ENCODE measurements around the gene PABPC3.

PABPC3 gene

GRCh38 chr13:25095851-25096453 is at the start of gene PABPC3:
PABPC3 (plus strand) TSS chr13:25096136; CDS start chr13:25096199, 63 bp downstream.
- TF ChIP-seq CTCF (IDR thresholded peaks at IDR 0.05) = no peak
- H3K27ac ChIP-seq = no peak within 1 kb of the TSS
- intact Hi-C loops (cut with DNase I; ENCODE audit: low total_unique reads) = no loop called here
- H3K4me1 ChIP-seq = no peaks in the 10 kb centered on the region
- H3K4me3 ChIP-seq = no peak within 1 kb of the TSS
- no peaks in the 10 kb centered on the region for H3K36me3 ChIP-seq
- DNase-seq = no peak
- peaks cover 0 to 5% (median 0%) of the 10 kb centered on the region in 3 donors for H3K9me3 ChIP-seq
- H3K27me3 ChIP-seq = peaks cover 0 to 11% of the 10 kb centered on the region in 2 donors

- intact Hi-C loops (cut with DNase I; ENCODE audit: low total_unique reads) = no loop called here
- Histone ChIP-seq H3K4me1 (peaks cover 0 to 10% (median 8%) of the 10 kb centered on the region in 4 donors), H3K36me3 (no peaks in the 10 kb centered on the region), H3K27me3 (peaks cover 0 to 47% of the 10 kb centered on the region in 2 donors), H3K9me3 (peaks cover 0 to 5% (median 0%) of the 10 kb centered on the region in 3 donors), H3K4me3 (peak overlapping the region; percentile 32 to 49), H3K27ac (no peak overlapping the region)
- TF ChIP-seq CTCF (IDR thresholded peaks at IDR 0.05) = no peak
- no peak for DNase-seq
Measured at GRCh38 chr13:25046274-25046984, 49.5 kb upstream of the PABPC3 start.

GRCh38 chr13:25046985-25047511 is 48.9 kb upstream of the PABPC3 start:
- DNase-seq = no peak
- Histone ChIP-seq H3K27ac (no peak overlapping the region), H3K36me3 (no peaks in the 10 kb centered on the region), H3K4me1 (peaks cover 0 to 10% (median 8%) of the 10 kb centered on the region in 4 donors), H3K9me3 (peaks cover 0 to 5% (median 0%) of the 10 kb centered on the region in 3 donors), H3K4me3 (peak overlapping the region; percentile 32 to 49), H3K27me3 (peaks cover 0 to 40% of the 10 kb centered on the region in 2 donors)
- intact Hi-C loops (cut with DNase I; ENCODE audit: low total_unique reads) = no loop called here
- no peak for TF ChIP-seq CTCF (IDR thresholded peaks at IDR 0.05)

GRCh38 chr13:25051065-25051464 is 44.9 kb upstream of the PABPC3 start:
- Histone ChIP-seq H3K4me3 (no peak overlapping the region), H3K4me1 (peaks cover 0 to 10% (median 8%) of the 10 kb centered on the region in 4 donors), H3K9me3 (peaks cover 0 to 5% (median 0%) of the 10 kb centered on the region in 3 donors), H3K27ac (no peak overlapping the region), H3K36me3 (no peaks in the 10 kb centered on the region), H3K27me3 (peaks cover 0 to 25% of the 10 kb centered on the region in 2 donors)
- DNase-seq = no peak
- intact Hi-C loops (cut with DNase I; ENCODE audit: low total_unique reads) = no loop called here
- no peak for TF ChIP-seq CTCF (IDR thresholded peaks at IDR 0.05)

GRCh38 chr13:25059166-25059565 is 36.8 kb upstream of the PABPC3 start:
- H3K4me1 ChIP-seq = no peaks in the 10 kb centered on the region
- TF ChIP-seq CTCF (IDR thresholded peaks at IDR 0.05) = no peak
- H3K4me3 ChIP-seq = no peak overlapping the region
- H3K27ac ChIP-seq = no peak overlapping the region
- H3K9me3 ChIP-seq = no peaks in the 10 kb centered on the region
- intact Hi-C loops (cut with DNase I; ENCODE audit: low total_unique reads) = no loop called here
- H3K27me3 ChIP-seq = no peaks in the 10 kb centered on the region
- no peak for DNase-seq
- no peaks in the 10 kb centered on the region for H3K36me3 ChIP-seq

Data from tibial artery (tissue), 4 donors.